Forelimb muscle (tissue), 1 donor: ENCODE data around the gene HBE1. TPM values are rescaled to one million over a fixed set of nuclear protein-coding genes. Genes with fewer than 3 reads are reported as not detected.

Experiments used
- DNase-seq: peaks from one replicate; pipeline ENCODE4 v3.0.0-alpha.2; 2013; ENCODE audit warnings: low read depth
- polyA plus RNA-seq: library from polyadenylated mRNA; unstranded; fragments of 120-200 nt; gene quantifications from one replicate; pipeline ENCODE4 v1.2.1, GENCODE V29; 2013; ENCODE audit not compliant: insufficient read length

Gene HBE1
- polyA plus RNA-seq, 1 donor, result 5.5 TPM

- DNase-seq, result no peak
These were observed 35.3 kb downstream of the HBE1 start, which contains the start of gene HBD for GRCh38 chr11:5234381-5234834. HBD (minus strand) TSS chr11:5234483; CDS start chr11:5234433, 50 bp downstream.

- DNase-seq, result no peak
These were observed 36.4 kb downstream of the HBE1 start for GRCh38 chr11:5233307-5233706.

- no peak for DNase-seq
These were observed 36.9 kb downstream of the HBE1 start for GRCh38 chr11:5232821-5233220.

GRCh38 chr11:5232176-5232575, 37.6 kb downstream of the HBE1 start:
- no peak for DNase-seq

GRCh38 chr11:5231111-5231510, 38.6 kb downstream of the HBE1 start:
- no peak for DNase-seq

- no peak for DNase-seq
These were observed 39.5 kb downstream of the HBE1 start for GRCh38 chr11:5230266-5230665.

GRCh38 chr11:5229796-5230195, 39.9 kb downstream of the HBE1 start:
- no peak for DNase-seq

- no peak for DNase-seq
These were observed 40.4 kb downstream of the HBE1 start for GRCh38 chr11:5229356-5229755.

- no peak for DNase-seq
These were observed 41.6 kb downstream of the HBE1 start for GRCh38 chr11:5228124-5228523.

GRCh38 chr11:5227681-5228080, 42.1 kb downstream of the HBE1 start:
- no peak for DNase-seq

- DNase-seq, result no peak
These were observed 42.9 kb downstream of the HBE1 start, which contains the start of gene HBB for GRCh38 chr11:5226732-5227310. HBB (minus strand) TSS chr11:5227071; CDS start chr11:5227021, 50 bp downstream.

GRCh38 chr11:5225480-5225871, 44.3 kb downstream of the HBE1 start:
- no peak for DNase-seq

GRCh38 chr11:5224538-5225479, 44.9 kb downstream of the HBE1 start:
- DNase-seq, result no peak

GRCh38 chr11:5223686-5224085, 46.1 kb downstream of the HBE1 start:
- DNase-seq, result no peak

GRCh38 chr11:5223146-5223545, 46.6 kb downstream of the HBE1 start:
- no peak for DNase-seq

Other genes with a start within 250 kb of the HBE1 start
- not detected for gene OR52J3, start 223.4 kb downstream of the HBE1 start, polyA plus RNA-seq
- gene OR52E2, start 210.3 kb downstream of the HBE1 start, polyA plus RNA-seq, result not detected
- gene OR52E1, start 200.4 kb downstream of the HBE1 start, polyA plus RNA-seq, result not detected
- not detected for gene OR52A5, start 131.6 kb downstream of the HBE1 start, polyA plus RNA-seq
- 0.03 TPM for gene OR52A1, start 115.2 kb downstream of the HBE1 start, polyA plus RNA-seq
- not detected for gene OR51V1, start 69.3 kb downstream of the HBE1 start, polyA plus RNA-seq
- gene HBB, start 42.9 kb downstream of the HBE1 start, polyA plus RNA-seq, result 273 TPM
- gene HBD, start 35.5 kb downstream of the HBE1 start, polyA plus RNA-seq, result not detected
- gene HBG1, start 20.1 kb downstream of the HBE1 start, polyA plus RNA-seq, result 9.4 TPM
- 4,005 TPM for gene HBG2, start 15.2 kb downstream of the HBE1 start, polyA plus RNA-seq
- gene OR51B4, start 32.0 kb upstream of the HBE1 start, polyA plus RNA-seq, result not detected
- not detected for gene OR51B2, start 54.4 kb upstream of the HBE1 start, polyA plus RNA-seq
- 0.15 TPM for gene OR51B5, start 73.6 kb upstream of the HBE1 start, polyA plus RNA-seq
- not detected for gene OR51B6, start 81.6 kb upstream of the HBE1 start, polyA plus RNA-seq
- not detected for gene OR51M1, start 113.9 kb upstream of the HBE1 start, polyA plus RNA-seq
- gene OR51Q1, start 152.2 kb upstream of the HBE1 start, polyA plus RNA-seq, result not detected
- gene OR51I1, start 171.6 kb upstream of the HBE1 start, polyA plus RNA-seq, result not detected
- not detected for gene OR51I2, start 179.4 kb upstream of the HBE1 start, polyA plus RNA-seq
- not detected for gene OR52D1, start 218.7 kb upstream of the HBE1 start, polyA plus RNA-seq
- not detected for gene UBQLN3, start 240.0 kb upstream of the HBE1 start, polyA plus RNA-seq
- gene UBQLNL, start 246.8 kb upstream of the HBE1 start, polyA plus RNA-seq, result 0.18 TPM